Right lobe of liver (tissue), 4 donors: ENCODE data around the gene CD40LG.

ENCODE experiments used
- CTCF ChIP-seq, 4 donors: fragments of 200-600 bp in 3 of 4; fragments of 450-650 bp in 1 of 4; IDR thresholded peaks; one replicate each; pipeline versions ENCODE4 v1.5.1 to v1.8.0; 2016 to 2022; ENCODE audit warnings: antibody characterized with exemption in 4 of 4, mild to moderate bottlenecking in 2 of 4
- POLR2A ChIP-seq: fragments of 450-650 bp; IDR thresholded peaks from one replicate; pipeline ENCODE4 v1.6.1; 2017; ENCODE audit warnings: antibody characterized with exemption, mild to moderate bottlenecking
- donor health status: DM: no; HTN: no; CAD: no.
- donor health status: DM: no; HTN: no; CAD: no.
- donor health status: DM: no; HTN: yes; CAD: no.

- TF ChIP-seq CTCF (IDR thresholded peaks at IDR 0.05) (no peak), POLR2A (no peak)
Measured at GRCh38 chrX:136647677-136648360, at the start of gene CD40LG.
